Psoas muscle (tissue), 8 donors: ENCODE measurements around the gene AUTS2. TPM values are rescaled to one million over a fixed set of nuclear protein-coding genes. Genes with fewer than 3 reads are reported as not detected.

Experiments used
- ATAC-seq, 4 donors: fragments of 200-7000 bp; cut with Tn5 transposase; one replicate each; pipeline ENCODE4 v1.9.1; 2020; ENCODE audit warnings: moderate library complexity in 3 of 4, mild to moderate bottlenecking in 2 of 4
- DNase-seq, 2 donors: peaks; one replicate each; pipeline ENCODE4 v3.0.0-alpha.2; 2020
- H3K27ac ChIP-seq: fragments of 200-600 bp; one replicate; pipeline ENCODE4 v1.8.0; 2022
- H3K27me3 ChIP-seq, 3 donors: fragments of 200-600 bp in 1 of 3; one replicate each; pipeline versions ENCODE4 v1.6.1 to v1.8.0; 2013 to 2022; ENCODE audit warnings: low read length in 2 of 3, mild to moderate bottlenecking in 2 of 3, moderate library complexity in 1 of 3; ENCODE audit not compliant: insufficient read depth in 3 of 3
- H3K36me3 ChIP-seq, 2 donors: fragments of 200-600 bp in 1 of 2; one replicate each; pipeline versions ENCODE4 v1.6.1 to v1.8.0; 2013 to 2022; ENCODE audit warnings: low read depth in 1 of 2, mild to moderate bottlenecking in 1 of 2, moderate library complexity in 1 of 2; ENCODE audit not compliant: insufficient read depth in 1 of 2
- H3K4me1 ChIP-seq: fragments of 200-600 bp; one replicate; pipeline ENCODE4 v1.8.0; 2022
- H3K4me3 ChIP-seq: fragments of 200-600 bp; one replicate; pipeline ENCODE4 v1.8.0; 2022; ENCODE audit warnings: mild to moderate bottlenecking
- H3K9me3 ChIP-seq: fragments of 200-600 bp; one replicate; pipeline ENCODE4 v1.8.0; 2022
- WGBS, 3 donors: extraction: QIAGEN DNeasy Blood & Tissue Kit; methylation state at CpG; one replicate each; pipeline versions ENCODE4 v1.1.6 to v1.1.7; 2013; 5-methylcytosine and 5-hydroxymethylcytosine counted together
- intact Hi-C, 2 donors: fragments of 100-400 bp; cut with DNase I; formaldehyde crosslinking; loops; one replicate each; pipeline versions ENCODE4 v1.11.0 to v1.14.2; 2022
- polyA plus RNA-seq, 3 donors: library from polyadenylated mRNA; stranded (reverse); fragments of 200-250 nt; gene quantifications; one replicate each; pipeline ENCODE4 v1.2.3, GENCODE V29; 2013
- total RNA-seq, 4 donors: library from RNA; stranded (reverse); fragmentation: NEBNext Ultra II Directional in 2 of 4; extraction: Animal tissue kit (Norgen Biotek cat#: 25700) in 2 of 4; gene quantifications; one replicate each; pipeline versions ENCODE4 v1.2.1 to v1.2.4, GENCODE V29; 2021 to 2023
- TF ChIP-seq, protein P1 (sequence below): fragments of 200-600 bp; IDR thresholded peaks from one replicate; pipeline ENCODE4 v1.8.0; 2022; ENCODE audit warnings: antibody characterized with exemption
- donor health status: healthy with polysubstance abuse.
- donor health status: DM: no; HTN: no; CAD: no; lungs with moderate emphysema.
- donor health status: Bipolar disorder and iron deficiency.
- donor health status: healthy.
- donor health status: DM: yes; HTN: yes; CAD: no.
- donor health status: DM: no; HTN: no; CAD: no.
- donor health status: DM: no; HTN: no; CAD: no.
- donor health status: DM: yes; HTN: yes; CAD: no.

Gene AUTS2
- total and polyA plus RNA-seq, 7 donors: 5.0 to 33.5 (median 14.3) TPM

DNA sequence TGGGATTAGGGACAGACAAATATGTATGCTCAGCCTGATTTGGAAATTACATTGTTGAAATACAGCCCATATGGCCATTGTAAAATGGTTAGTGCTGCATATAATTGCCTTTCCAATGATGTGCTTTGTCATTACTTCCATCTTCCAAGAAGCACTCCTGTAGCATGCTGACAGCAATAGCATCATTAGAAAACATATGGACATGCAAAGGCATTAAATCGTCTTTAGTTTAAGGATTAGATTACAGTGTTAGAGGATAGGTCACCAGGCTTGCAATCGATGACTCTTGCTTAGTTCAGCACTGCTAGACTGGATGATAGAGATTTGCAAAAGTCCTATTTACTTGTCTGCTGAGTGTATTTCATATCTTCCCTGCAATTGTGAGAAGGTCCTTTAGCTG is 17.4 kb downstream of the AUTS2 start:
- Histone ChIP-seq H3K9me3 (no peaks in the 10 kb centered on the region), H3K4me3 (no peak overlapping the region), H3K36me3 (no peaks in the 10 kb centered on the region), H3K27ac (no peak overlapping the region), H3K4me1 (peaks cover 10% of the 10 kb centered on the region), H3K27me3 (no peaks in the 10 kb centered on the region)
- intact Hi-C loops: no loop called here
- no peak for DNase-seq
- TF ChIP-seq, protein P1, sequence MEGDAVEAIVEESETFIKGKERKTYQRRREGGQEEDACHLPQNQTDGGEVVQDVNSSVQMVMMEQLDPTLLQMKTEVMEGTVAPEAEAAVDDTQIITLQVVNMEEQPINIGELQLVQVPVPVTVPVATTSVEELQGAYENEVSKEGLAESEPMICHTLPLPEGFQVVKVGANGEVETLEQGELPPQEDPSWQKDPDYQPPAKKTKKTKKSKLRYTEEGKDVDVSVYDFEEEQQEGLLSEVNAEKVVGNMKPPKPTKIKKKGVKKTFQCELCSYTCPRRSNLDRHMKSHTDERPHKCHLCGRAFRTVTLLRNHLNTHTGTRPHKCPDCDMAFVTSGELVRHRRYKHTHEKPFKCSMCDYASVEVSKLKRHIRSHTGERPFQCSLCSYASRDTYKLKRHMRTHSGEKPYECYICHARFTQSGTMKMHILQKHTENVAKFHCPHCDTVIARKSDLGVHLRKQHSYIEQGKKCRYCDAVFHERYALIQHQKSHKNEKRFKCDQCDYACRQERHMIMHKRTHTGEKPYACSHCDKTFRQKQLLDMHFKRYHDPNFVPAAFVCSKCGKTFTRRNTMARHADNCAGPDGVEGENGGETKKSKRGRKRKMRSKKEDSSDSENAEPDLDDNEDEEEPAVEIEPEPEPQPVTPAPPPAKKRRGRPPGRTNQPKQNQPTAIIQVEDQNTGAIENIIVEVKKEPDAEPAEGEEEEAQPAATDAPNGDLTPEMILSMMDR: no peak
- no peak for ATAC-seq
- 64 to 86% (median 70%) methylated on average over 2 of the region's 2 CpGs for WGBS, 3 donors

DNA sequence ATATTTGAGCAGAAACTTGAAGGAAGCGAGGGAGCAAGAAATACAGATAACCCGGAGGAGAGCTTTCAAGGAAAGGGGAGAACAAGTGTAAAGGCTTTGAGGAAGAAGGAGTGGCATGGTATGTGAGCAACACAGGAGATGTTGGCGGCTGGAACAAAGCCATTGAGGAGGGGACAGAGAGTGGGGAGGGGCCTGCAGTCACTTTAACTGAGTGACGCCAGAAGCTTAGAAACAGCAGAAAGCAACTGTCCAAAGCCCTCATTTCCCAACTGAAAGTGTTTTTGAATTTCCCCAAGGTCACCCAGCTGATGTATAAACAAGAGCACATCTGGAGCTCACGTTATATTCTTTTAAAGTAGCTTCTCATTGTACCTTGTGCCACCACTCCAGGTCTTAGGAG is 19.1 kb downstream of the AUTS2 start:
- no peaks in the 10 kb centered on the region for H3K27me3 ChIP-seq
- DNase-seq: no peak
- no peak overlapping the region for H3K4me3 ChIP-seq
- peaks cover 11% of the 10 kb centered on the region for H3K4me1 ChIP-seq
- WGBS, 3 donors: 79 to 84% (median 84%) methylated on average over 5 of the region's 5 CpGs
- no peak for ATAC-seq
- intact Hi-C loops: no loop called here
- H3K27ac ChIP-seq: no peak overlapping the region
- TF ChIP-seq, protein P1: no peak
- H3K36me3 ChIP-seq: no peaks in the 10 kb centered on the region
- H3K9me3 ChIP-seq: no peaks in the 10 kb centered on the region

DNA sequence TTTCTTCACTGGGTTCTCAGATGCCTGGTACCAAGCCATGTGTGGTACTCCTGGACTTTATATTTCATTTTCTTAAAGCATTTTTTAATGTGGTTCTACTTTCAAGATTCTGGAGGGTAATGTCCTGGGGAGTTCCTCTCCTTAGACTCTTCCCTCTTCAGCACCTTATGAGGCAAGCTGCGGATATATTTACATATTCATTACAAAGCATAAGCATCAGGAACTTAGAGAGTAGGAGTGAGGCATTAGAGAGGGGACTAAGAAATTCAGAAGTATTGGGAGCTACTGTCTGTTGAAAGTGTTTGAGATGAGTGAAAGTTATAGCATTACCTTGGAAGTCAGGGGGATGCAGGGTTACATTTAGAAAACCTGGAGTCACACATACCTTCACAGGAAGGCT is 20.8 kb downstream of the AUTS2 start:
- no peaks in the 10 kb centered on the region for H3K9me3 ChIP-seq
- no peak overlapping the region for H3K4me3 ChIP-seq
- WGBS, 3 donors: 96 to 99% (median 96%) methylated on average over 1 of the region's 1 CpG
- peaks cover 18% of the 10 kb centered on the region for H3K4me1 ChIP-seq
- no peaks in the 10 kb centered on the region for H3K27me3 ChIP-seq
- TF ChIP-seq, protein P1: no peak
- intact Hi-C loops: no loop called here
- no peak for ATAC-seq
- no peak for DNase-seq
- no peak overlapping the region for H3K27ac ChIP-seq
- H3K36me3 ChIP-seq: no peaks in the 10 kb centered on the region

DNA sequence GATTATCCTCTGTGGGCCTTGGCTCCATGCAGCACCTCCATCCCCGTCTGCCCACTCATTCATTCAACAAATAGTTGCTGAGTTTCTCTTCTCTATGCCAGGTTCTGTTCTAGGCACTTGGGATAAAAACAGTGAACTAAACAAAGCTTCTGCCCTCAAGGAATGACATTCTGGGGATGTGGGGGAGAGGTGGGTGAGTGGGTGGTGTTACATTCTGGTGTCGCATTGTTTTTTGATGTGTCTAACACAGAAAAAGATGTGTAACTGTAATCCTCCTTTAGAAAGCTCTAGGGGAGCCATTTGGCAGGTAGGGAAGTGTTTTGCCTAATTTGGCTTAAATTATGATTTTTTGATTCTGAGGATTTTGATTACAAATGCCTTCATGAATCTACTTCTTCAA is 21.4 kb downstream of the AUTS2 start:
- WGBS, 3 donors: 82 to 87% (median 84%) methylated on average over 2 of the region's 2 CpGs
- intact Hi-C loops: no loop called here
- ATAC-seq (no peak), DNase-seq (no peak)
- Histone ChIP-seq H3K4me1 (peaks cover 18% of the 10 kb centered on the region), H3K9me3 (no peaks in the 10 kb centered on the region), H3K36me3 (no peaks in the 10 kb centered on the region), H3K4me3 (no peak overlapping the region), H3K27me3 (no peaks in the 10 kb centered on the region), H3K27ac (no peak overlapping the region)
- TF ChIP-seq, protein P1: no peak

DNA sequence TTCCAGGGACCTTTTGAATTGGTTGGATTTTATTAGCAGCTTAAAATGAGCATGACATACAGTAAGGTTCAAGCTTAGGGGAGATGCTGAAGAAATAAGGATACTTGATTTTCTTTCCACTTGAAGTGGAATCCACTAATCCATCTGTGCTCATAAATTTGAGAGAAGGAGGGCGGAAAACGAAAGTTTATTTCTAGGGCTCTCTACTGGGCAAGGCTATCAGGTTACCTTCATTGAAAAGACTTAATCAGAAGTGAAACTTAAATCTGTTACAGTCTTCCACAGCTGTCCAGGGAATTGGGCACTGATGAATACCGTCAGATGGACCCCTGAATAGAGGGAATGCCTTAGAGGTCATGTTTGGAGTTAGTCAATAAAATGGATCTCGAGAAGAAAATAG is 21.8 kb downstream of the AUTS2 start:
- WGBS, 3 donors: 11 to 21% (median 12%) methylated on average over 4 of the region's 4 CpGs
- DNase-seq: no peak
- TF ChIP-seq, protein P1: no peak
- no peak for ATAC-seq
- Histone ChIP-seq H3K27me3 (no peaks in the 10 kb centered on the region), H3K4me3 (no peak overlapping the region), H3K9me3 (no peaks in the 10 kb centered on the region), H3K4me1 (peaks cover 18% of the 10 kb centered on the region), H3K27ac (no peak overlapping the region), H3K36me3 (no peaks in the 10 kb centered on the region)
- intact Hi-C loops: no loop called here
